PC-3 (cell line): ENCODE results near the gene ARNT2. TPM values are rescaled to one million over a fixed set of nuclear protein-coding genes. Genes with fewer than 3 reads are reported as not detected.

Experiments used
- ATAC-seq: fragments of 200-7000 bp; cut with Tn5 transposase; 2 replicates; pipeline ENCODE4 v1.9.1; 2020; ENCODE audit warnings: mild to moderate bottlenecking, moderate library complexity
- BruUV-seq: library from RNA; stranded (reverse); fragments of 400-500 nt; replicated peaks from 2 replicates; lab custom pipeline; 2021; lab: Mats Ljungman, UMichigan
- CTCF ChIA-PET: fragments of 300-600 bp; sonication (Branson Sonifier 250); formaldehyde crosslinking; loops from one replicate; lab custom pipeline; 2022; ENCODE audit warnings: antibody characterized with exemption; lab: Charles Lee
- POLR2A ChIA-PET: fragments of 300-600 bp; sonication (Branson Sonifier 250); formaldehyde crosslinking; loops from one replicate; lab custom pipeline; 2022; ENCODE audit warnings: antibody characterized with exemption; ENCODE audit not compliant: unreplicated experiment; lab: Charles Lee
- DNase-seq: peaks from one replicate; pipeline ENCODE4 v3.0.0-alpha.2; 2015
- H2AFZ ChIP-seq: fragments of 300-600 bp; sonication (generic); 2 replicates; pipeline ENCODE4 v1.6.0; 2016; ENCODE audit warnings: antibody characterized with exemption, low read length
- H3F3A ChIP-seq: fragments of 300-600 bp; sonication (generic); one replicate; pipeline ENCODE4 v1.6.0; 2017; ENCODE audit warnings: antibody characterized with exemption, low read length, control low read depth, mild to moderate bottlenecking; ENCODE audit not compliant: unreplicated experiment
- H3K27ac ChIP-seq: fragments of 300-600 bp; sonication (generic); 2 replicates; pipeline ENCODE4 v1.5.1; 2016; ENCODE audit warnings: mild to moderate bottlenecking, low read length
- H3K27me3 ChIP-seq: fragments of 300-600 bp; sonication (generic); 2 replicates; pipeline ENCODE4 v1.6.1; 2016; ENCODE audit warnings: low read length, mixed read lengths
- H3K36me3 ChIP-seq: fragments of 300-600 bp; sonication (generic); 2 replicates; pipeline ENCODE4 v1.6.1; 2016; ENCODE audit warnings: low read depth, mixed run types, low read length, mixed read lengths
- H3K4me1 ChIP-seq: fragments of 300-600 bp; sonication (generic); 2 replicates; pipeline ENCODE4 v1.5.1; 2016; ENCODE audit warnings: low read length; ENCODE audit not compliant: insufficient read depth
- H3K4me2 ChIP-seq: fragments of 300-600 bp; sonication (generic); 2 replicates; pipeline ENCODE4 v1.6.0; 2016; ENCODE audit warnings: low read length
- H3K4me3 ChIP-seq: fragments of 300-600 bp; sonication (generic); 2 replicates; pipeline ENCODE4 v1.5.1; 2016; ENCODE audit warnings: mild to moderate bottlenecking, low read length, mixed read lengths
- H3K79me2 ChIP-seq: fragments of 300-600 bp; sonication (generic); 2 replicates; pipeline ENCODE4 v1.6.1; 2017; ENCODE audit warnings: low read length, mixed read lengths
- H3K9ac ChIP-seq: fragments of 300-600 bp; sonication (generic); 2 replicates; pipeline ENCODE4 v1.6.0; 2016; ENCODE audit warnings: mild to moderate bottlenecking, low read length
- H3K9me2 ChIP-seq: fragments of 300-600 bp; sonication (generic); replicated peaks from 2 replicates; pipeline ENCODE4 v1.6.1; 2016; ENCODE audit warnings: mixed run types, low read length, mixed read lengths
- H3K9me3 ChIP-seq: fragments of 300-600 bp; sonication (generic); 2 replicates; pipeline ENCODE4 v1.6.1; 2016; ENCODE audit warnings: low read length, mixed read lengths
- H4K20me1 ChIP-seq: fragments of 300-600 bp; sonication (generic); 2 replicates; pipeline ENCODE4 v1.6.1; 2016; ENCODE audit warnings: low read length, mixed read lengths
- CTCF ChIP-seq: fragments of 300-600 bp; sonication (generic); conservative IDR thresholded peaks from 2 replicates; pipeline ENCODE4 v1.5.1; 2017; ENCODE audit warnings: antibody characterized with exemption, low read depth, mild to moderate bottlenecking, low read length
- EZH2 ChIP-seq: fragments of 300-600 bp; sonication (generic); IDR thresholded peaks from one replicate; pipeline ENCODE4 v1.6.1; 2017; ENCODE audit warnings: antibody characterized with exemption, mild to moderate bottlenecking, low read length; ENCODE audit not compliant: unreplicated experiment
- EZH2phosphoT487 ChIP-seq: fragments of 300-600 bp; sonication (generic); IDR thresholded peaks from 2 replicates; pipeline ENCODE4 v1.6.1; 2018; ENCODE audit warnings: mild to moderate bottlenecking, antibody characterized with exemption, low read length, borderline replicate concordance
- intact Hi-C: fragments of 100-400 bp; cut with micrococcal nuclease; formaldehyde crosslinking; loops from 2 replicates; pipeline ENCODE4 v1.9.0; 2023
- total RNA-seq: library from RNA; depleted of rRNA; stranded (reverse); fragments of >200 nt; gene quantifications from 2 replicates; pipeline ENCODE4 v1.2.3, GENCODE V29; 2014

ARNT2 gene
- total RNA-seq, 1 experiment from 2014 or later, result 0.11 TPM

DNA sequence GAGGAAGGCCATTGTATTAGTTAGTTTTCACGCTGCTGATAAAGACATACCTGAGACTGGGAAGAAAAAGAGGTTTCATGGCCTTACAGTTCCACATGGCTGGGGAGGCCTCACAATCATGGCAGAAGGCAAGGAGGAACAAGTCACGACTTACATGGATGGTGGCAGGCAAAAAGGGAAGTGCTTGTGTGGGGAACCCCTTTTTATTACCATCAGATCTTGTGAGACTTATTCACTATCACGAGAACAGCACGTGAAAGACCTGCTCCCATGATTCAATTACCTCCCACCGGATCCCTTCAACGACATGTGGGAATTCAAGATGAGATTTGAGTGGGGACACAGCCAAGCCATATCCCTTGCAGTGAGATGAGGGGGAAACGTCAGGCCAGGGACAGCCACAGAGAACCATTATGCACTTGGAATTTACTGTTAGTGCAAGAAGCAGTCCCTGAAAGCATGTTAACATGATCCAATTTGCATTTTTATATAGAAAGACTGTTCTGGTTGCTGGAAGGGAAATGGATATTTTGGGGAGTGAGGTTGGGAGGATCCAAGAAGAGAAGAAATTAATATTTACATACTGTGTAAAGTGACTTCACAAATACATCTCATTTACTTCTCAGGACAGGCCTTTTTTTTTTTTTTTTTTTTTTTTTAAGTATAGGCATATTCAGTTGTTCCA, 87.1 kb downstream of the ARNT2 start:
- Histone ChIP-seq H3K27me3 (no peaks in the 10 kb centered on the region), H3K4me2 (no peak overlapping the region), H3K4me1 (no peaks in the 10 kb centered on the region), H4K20me1 (no peaks in the 10 kb centered on the region), H3K27ac (no peak overlapping the region), H2AFZ (no peak overlapping the region), H3K79me2 (no peaks in the 10 kb centered on the region), H3K9ac (no peak overlapping the region), H3F3A (no peaks in the 10 kb centered on the region), H3K9me3 (no peaks in the 10 kb centered on the region), H3K4me3 (no peak overlapping the region), H3K9me2 (no peaks in the 10 kb centered on the region), H3K36me3 (no peaks in the 10 kb centered on the region)
- no peak for DNase-seq
- intact Hi-C loops, result no loop called here
- TF ChIP-seq CTCF (no peak), EZH2phosphoT487 (no peak), EZH2 (no peak)
- no peak for ATAC-seq
- CTCF ChIA-PET, result no interaction called here
- POLR2A ChIA-PET, result no interaction called here
- no TSS peak for BruUV-seq

- no peak overlapping the region for H3K27ac ChIP-seq
- H3K4me1 ChIP-seq, result no peaks in the 10 kb centered on the region
- no peaks in the 10 kb centered on the region for H3K36me3 ChIP-seq
- no peaks in the 10 kb centered on the region for H3F3A ChIP-seq
- BruUV-seq, result no TSS peak
- H3K9ac ChIP-seq, result no peak overlapping the region
- H3K79me2 ChIP-seq, result no peaks in the 10 kb centered on the region
- no peak overlapping the region for H3K4me3 ChIP-seq
- intact Hi-C loops, result no loop called here
- H3K9me3 ChIP-seq, result no peaks in the 10 kb centered on the region
- H3K4me2 ChIP-seq, result no peak overlapping the region
- DNase-seq (no peak), ATAC-seq (no peak)
- ChIA-PET POLR2A (no interaction called here), CTCF (no interaction called here)
- no peaks in the 10 kb centered on the region for H3K9me2 ChIP-seq
- H2AFZ ChIP-seq, result no peak overlapping the region
- no peaks in the 10 kb centered on the region for H3K27me3 ChIP-seq
- no peaks in the 10 kb centered on the region for H4K20me1 ChIP-seq
- TF ChIP-seq EZH2 (no peak), CTCF (no peak), EZH2phosphoT487 (no peak)
Measured at GRCh38 chr15:80492409-80492808, 88.2 kb downstream of the ARNT2 start.

- DNase-seq (no peak), ATAC-seq (no peak)
- intact Hi-C loops, result no loop called here
- H3K27ac ChIP-seq, result no peak overlapping the region
- H3K4me1 ChIP-seq, result no peaks in the 10 kb centered on the region
- no peaks in the 10 kb centered on the region for H4K20me1 ChIP-seq
- H3K9ac ChIP-seq, result no peak overlapping the region
- BruUV-seq, result no TSS peak
- no peaks in the 10 kb centered on the region for H3K79me2 ChIP-seq
- H3K36me3 ChIP-seq, result no peaks in the 10 kb centered on the region
- H3F3A ChIP-seq, result no peaks in the 10 kb centered on the region
- H3K4me3 ChIP-seq, result no peak overlapping the region
- ChIA-PET POLR2A (no interaction called here), CTCF (no interaction called here)
- no peaks in the 10 kb centered on the region for H3K9me2 ChIP-seq
- H3K27me3 ChIP-seq, result no peaks in the 10 kb centered on the region
- no peak for TF ChIP-seq EZH2
- no peak for TF ChIP-seq CTCF
- no peaks in the 10 kb centered on the region for H3K9me3 ChIP-seq
- H2AFZ ChIP-seq, result no peak overlapping the region
- H3K4me2 ChIP-seq, result no peak overlapping the region
Measured at GRCh38 chr15:80492874-80493273, 88.7 kb downstream of the ARNT2 start.
